Stimulated activated CD8-positive, alpha-beta memory T cell treated with anti-CD3 and anti-CD28 coated beads, Interleukin-15, amount 100 ng/mL, for 24 hours (primary cell): Measurements from ENCODE around the gene FOXD2.

Experiments used
- DNase-seq: peaks from one replicate; pipeline ENCODE4 v3.0.0-alpha.2; 2020; ENCODE audit warnings: low read depth

FOXD2 gene

GRCh38 chr1:47437447-47438164, at the start of gene FOXD2:
Gene FOXD2, plus strand, starts transcription at chr1:47438044. Its CDS starts 92 bp downstream, at chr1:47438136.
- peak; percentile 97 for DNase-seq

DNA sequence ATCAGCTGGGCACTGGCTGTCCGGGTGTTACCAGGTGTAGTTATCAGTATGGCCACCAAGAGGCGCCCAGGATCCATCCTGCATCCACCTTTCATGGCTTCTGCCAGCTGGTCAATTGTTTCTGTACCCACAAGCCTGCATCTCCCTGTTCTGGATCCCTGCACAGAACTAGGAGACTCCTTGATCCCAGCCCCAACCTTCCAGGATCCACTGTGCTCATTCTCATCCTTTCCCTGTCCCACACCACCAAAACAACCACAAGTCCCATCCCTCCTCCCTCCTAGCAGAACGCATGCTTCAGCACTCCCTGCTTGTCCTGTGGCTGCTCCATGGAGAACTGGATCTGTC, 49.0 kb upstream of the FOXD2 start:
- no peak for DNase-seq

GRCh38 chr1:47389731-47390130, 48.1 kb upstream of the FOXD2 start:
- no peak for DNase-seq

DNA sequence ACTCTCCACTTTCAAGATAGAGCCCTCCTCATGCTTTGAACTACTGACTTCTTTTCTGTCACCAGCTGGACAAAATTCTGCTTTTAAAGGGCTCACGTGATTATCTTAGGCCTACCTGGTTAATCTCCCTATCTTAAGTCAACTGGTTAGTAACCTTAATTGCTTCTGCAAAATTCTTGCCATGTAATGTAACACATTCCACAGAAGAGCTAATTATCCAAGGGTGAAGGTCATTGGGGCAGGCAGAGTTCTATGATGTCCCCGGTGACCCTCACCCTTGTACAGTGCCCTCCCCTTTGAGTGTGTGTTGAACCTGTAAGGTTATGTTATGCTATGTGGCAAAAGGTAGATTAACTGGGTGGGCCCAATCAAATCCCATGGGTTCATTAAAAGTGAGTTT, 47.0 kb upstream of the FOXD2 start:
- no peak for DNase-seq

DNA sequence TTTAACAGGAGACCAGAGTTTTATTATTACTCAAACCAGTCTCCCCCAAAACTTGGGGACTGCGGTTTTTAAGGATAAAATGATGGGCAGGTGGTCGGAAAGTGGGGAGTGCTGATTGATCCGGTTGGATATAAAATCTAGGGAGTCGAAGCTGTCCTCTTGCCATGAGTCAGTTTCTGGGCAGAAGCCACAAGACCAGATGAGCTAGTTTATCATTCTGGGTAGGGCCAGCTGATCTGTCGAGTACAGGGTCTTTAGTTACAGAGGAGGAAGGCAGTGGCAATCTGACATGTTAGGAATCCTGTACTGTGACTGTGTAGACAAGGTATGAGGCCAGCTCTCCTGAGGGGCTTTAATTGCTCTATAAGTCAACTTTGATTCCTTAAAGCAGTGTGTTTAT, 44.7 kb upstream of the FOXD2 start:
- DNase-seq: no peak

DNA sequence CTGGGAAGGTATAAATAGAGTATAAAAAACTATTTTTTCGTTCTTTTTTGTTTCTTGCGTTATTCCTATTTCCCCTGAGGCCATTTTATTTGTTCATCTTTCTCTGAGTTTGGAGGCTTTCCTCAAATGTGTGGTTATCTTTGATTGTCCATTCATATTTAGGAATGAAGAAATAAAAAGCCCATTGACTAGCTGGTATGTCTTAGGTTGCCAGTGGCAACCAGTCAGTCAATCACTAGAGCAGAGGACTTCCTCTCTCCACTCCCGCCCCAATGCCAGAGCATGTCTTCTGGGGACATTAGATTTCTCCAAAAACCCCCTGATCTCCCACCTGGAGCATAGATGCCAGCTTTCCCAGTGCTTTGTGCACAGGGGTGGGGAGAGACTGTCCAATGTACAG, 42.4 kb upstream of the FOXD2 start:
- no peak for DNase-seq

DNA sequence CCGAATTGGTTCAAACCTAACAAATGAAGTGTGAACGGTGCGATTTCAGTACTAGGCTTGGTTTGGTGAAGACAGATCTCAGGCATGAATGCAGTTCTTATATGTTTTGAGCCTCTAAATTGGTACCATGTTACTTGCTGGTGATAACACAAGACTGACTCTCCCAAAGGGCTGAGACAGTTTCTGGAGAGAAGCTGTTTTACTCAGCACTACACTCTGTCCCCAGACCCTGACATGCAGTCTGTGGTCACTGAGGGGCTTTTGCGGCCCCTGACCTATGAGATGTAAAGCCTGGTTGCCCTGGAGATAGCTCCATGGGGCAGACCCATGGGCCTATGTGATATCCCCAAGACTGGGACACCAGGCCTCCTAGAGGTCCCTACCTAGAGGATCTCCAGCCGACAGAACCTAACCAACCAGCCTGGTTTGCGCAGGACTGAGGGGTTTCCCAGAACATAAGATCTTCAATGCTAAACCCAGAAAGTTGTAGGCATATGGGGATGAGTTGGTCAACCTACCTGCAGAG, 41.1 kb upstream of the FOXD2 start:
- no peak for DNase-seq

GRCh38 chr1:47399138-47399845, 38.6 kb upstream of the FOXD2 start:
- DNase-seq: no peak

DNA sequence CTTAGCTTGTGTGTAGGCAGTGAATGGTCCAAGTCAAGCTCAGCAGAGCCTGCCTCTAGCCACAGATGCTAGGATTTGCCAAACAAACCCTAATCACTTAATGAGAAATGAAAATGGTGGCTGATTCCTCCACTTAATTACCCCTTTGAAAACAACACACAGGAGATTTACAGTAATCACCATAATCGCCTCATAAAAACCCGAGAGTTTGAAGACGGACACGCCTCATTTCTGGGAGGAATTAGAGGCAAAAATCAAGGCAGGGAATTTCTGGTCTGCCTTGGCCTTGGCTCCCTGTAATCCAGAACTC, 38.0 kb upstream of the FOXD2 start:
- DNase-seq: no peak

DNA sequence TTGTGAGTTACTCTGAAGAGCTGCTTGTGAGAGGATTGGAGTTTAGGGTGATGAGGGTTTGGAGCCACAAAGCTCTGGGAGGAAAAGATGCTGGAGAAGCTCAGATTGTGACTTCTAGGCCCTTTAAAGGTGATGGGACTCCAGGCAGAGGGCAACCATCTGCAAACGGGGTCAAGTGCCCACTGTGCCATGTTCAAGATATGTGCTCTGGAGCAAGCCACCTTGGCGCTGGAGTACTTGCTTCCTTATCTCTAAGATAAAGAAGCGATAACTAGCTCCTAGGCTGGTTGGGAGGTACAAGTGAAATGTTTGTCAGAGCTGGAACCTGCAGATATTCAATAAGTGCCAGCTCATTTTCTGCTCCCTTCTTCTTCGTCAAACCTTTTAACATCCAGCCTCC, 36.1 kb upstream of the FOXD2 start:
- no peak for DNase-seq

DNA sequence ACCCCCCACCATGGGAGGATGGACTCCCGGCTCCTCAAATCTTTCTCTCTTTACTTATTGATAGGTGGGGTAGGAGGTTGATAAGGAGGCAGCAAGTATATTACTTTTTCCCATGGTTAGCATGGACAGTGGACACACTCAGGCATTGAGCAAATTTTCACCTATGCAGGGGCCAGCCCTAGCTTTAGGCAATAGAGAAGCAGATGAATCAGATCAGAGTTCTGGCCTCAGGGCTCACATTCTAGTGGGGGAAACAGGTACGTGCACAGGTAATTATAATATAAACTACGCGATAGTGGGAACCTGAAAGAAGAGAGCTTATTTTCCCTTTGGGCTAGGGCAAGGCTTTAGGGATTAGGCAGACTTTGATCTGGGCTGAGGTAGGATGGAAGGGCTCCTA, 35.3 kb upstream of the FOXD2 start:
- DNase-seq: no peak

GRCh38 chr1:47403321-47403910, 34.4 kb upstream of the FOXD2 start:
- no peak for DNase-seq

DNA sequence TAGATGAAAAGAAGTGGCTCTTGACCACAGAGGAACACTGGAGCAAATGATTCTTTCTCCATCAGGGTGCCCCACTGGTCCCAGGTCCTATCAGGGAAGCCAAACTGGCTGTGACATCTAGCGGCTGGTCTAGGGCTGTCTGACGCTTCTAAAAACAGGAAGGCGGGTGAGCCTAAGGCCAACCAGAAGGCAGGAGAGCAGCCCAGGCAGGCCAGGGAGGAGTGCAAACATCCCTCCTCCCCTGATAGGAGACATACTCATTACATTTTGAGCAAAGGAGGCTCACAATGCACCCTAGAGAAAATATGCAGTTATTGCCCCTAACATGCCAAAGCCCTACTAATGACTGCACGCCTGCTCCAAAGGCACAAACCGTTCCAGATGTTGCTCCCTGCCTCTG, 32.1 kb upstream of the FOXD2 start:
- no peak for DNase-seq

DNA sequence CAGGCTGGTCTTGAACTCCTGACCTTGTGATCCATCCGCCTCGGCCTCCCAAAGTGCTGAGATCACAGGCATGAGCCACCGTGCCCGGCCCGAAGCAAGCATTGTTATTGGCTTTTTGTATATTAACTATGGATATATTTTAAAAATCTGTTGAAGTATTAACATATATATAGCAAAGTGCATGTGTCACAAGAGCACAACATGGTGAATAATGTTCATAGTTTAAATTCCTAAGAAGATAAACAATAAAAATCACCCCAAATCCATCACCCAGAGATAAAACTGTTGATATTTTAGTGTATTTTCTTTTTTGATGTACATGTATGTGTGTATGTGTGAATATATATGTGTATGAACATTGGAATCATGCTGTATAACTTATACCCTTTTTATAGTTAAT, 30.9 kb upstream of the FOXD2 start:
- no peak for DNase-seq

DNA sequence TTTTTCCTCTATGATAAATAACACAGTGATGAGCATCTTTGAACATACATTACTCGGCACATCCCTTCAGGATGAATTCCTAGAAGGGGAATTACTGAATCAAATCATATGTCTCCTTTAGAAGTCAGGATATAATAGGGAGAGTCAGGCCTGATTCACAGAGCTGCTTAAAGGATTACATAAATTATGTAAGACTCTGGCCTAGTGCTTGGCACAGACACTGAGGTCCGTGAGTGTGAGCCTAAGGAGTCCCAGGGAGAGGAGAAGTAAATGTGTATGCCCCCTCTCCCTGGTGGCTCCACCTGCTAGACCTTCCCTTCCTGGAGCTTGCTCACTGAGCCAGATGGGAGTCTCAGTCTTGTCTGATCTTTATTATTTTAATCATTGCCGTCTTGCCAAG, 30.4 kb upstream of the FOXD2 start:
- no peak for DNase-seq

DNA sequence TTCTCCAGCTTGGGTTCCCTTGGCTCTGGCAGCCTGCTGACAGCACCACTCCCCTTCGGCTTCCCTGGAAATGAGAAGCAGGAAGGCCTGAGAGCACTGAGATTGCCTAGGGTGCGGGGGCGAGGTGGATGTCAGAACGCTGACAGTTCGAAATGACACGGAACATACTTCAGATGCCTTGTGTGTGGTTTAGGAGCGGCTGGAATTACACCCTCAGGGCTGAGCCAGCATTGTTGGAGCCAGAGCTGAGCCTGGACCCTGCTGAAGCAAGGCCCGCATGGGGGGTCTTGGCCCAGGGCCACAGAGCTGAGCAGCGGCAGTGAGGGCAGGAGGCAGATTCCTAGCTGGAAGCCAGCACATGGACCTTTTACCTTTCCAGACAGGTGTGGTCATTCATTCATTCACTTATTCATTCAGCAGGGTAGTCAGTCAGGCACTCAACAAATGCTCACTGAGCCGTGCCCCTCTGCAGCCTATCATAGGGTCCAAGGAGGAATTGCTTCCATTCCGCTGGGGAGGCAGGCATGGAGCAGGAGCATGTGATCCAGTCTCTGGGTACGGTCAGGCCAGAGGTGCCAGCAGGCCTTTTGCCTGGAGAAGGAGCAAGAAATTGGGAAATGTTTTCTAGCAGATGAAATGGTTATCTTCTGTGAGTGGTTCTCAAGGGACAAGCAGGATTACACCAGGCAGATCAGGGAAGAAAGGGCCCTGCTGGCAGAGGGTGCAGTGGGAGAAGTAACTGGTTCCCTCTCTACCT, 28.4 kb upstream of the FOXD2 start:
- DNase-seq: no peak

GRCh38 chr1:47410068-47410455, 27.8 kb upstream of the FOXD2 start:
- no peak for DNase-seq

GRCh38 chr1:47411436-47411835, 26.4 kb upstream of the FOXD2 start:
- no peak for DNase-seq

DNA sequence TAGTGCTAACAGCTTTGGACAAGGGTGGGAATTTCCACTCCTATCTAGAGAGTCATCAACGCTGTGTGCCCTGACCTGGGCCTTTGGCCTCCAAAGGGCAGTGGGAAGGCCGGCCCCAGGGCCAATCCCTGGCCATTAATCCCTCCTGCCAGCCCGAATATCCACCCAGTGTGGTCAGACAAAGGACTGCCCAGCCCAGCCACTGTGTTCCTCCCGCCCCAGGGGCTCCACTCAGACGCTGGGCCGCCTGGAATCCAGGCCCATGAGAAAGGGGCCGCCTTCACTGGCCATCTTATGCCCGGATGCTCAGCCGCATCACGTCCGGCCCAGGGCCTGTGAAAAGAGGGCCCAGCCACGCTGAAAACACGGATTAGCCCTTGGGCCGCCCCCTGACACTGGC, 25.4 kb upstream of the FOXD2 start:
- no peak for DNase-seq

DNA sequence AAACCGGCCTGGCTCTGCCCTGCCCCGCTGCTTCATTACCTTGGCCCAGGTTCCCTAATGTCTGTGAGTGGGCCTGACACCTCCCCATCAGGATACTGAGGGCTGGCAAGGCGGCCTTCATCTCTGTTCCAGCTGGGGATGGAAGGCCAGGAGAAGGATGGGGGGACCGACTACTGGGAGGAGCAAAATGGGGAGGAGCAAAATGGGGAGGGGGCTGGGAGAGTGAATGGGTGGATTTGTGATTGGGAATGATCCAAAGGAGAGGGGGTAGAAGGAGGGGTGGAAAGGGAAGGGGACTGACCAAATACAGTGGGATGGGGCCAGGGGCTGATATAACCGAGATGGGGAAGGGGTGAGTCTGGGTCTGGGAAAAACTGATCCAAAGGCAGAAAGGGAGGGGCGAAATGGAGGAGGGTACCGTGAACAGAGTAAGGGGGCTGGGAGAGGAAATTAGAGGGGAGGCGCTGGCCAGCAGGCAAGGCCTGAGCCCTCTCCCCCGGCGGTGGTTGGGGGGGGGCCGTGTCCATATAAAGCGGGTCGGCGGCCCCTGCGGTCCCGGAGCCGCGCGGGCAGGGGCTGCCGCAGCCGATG, 22.0 kb upstream of the FOXD2 start, which contains the start of gene FOXE3:
Gene FOXE3 (plus strand): TSS at position 558 of the 591 bp plus-strand sequence. CDS start 31 bp downstream, at position 589.
- no peak for DNase-seq

GRCh38 chr1:47416319-47417169, 21.3 kb upstream of the FOXD2 start:
- DNase-seq: no peak
